SU-DHL-6 (cell line): ENCODE measurements around the gene TRDMT1.

Experiments
- H2AFZ ChIP-seq: fragments of 200-600 bp; sonication (generic); 2 replicates; pipeline ENCODE4 v1.6.1; 2014; ENCODE audit warnings: low read depth, mild to moderate bottlenecking, moderate library complexity, mixed read lengths, antibody characterized with exemption, low read length; ENCODE audit not compliant: severe bottlenecking
- H3F3A ChIP-seq: fragments of 200-600 bp; shearing (Covaris generic); 2 replicates; pipeline ENCODE4 v1.6.0; 2016; ENCODE audit warnings: antibody characterized with exemption, mild to moderate bottlenecking; ENCODE audit not compliant: insufficient read depth
- H3K27ac ChIP-seq: fragments of 200-600 bp; sonication (generic); 2 replicates; pipeline ENCODE4 v1.5.1; 2016; ENCODE audit warnings: low read depth, mild to moderate bottlenecking, low read length, moderate library complexity, mixed read lengths
- H3K27me3 ChIP-seq: fragments of 200-600 bp; sonication (generic), shearing (Covaris generic); 2 replicates; pipeline ENCODE4 v1.6.0; 2014; ENCODE audit warnings: mild to moderate bottlenecking, low read length
- H3K36me3 ChIP-seq: fragments of 200-600 bp; sonication (generic); 2 replicates; pipeline ENCODE4 v1.6.1; 2014; ENCODE audit warnings: mild to moderate bottlenecking, low read length, mixed read lengths
- H3K4me2 ChIP-seq: fragments of 300-600, 200-600 bp; shearing (Covaris generic), sonication (generic); 2 replicates; pipeline ENCODE4 v1.6.0; 2014; ENCODE audit warnings: low read length, low read depth, mild to moderate bottlenecking; ENCODE audit not compliant: poor library complexity, severe bottlenecking
- H3K4me3 ChIP-seq: fragments of 200-600 bp; sonication (generic); 2 replicates; pipeline ENCODE4 v1.5.1; 2014; ENCODE audit warnings: antibody characterized with exemption, low read length, mild to moderate bottlenecking, mixed read lengths; ENCODE audit not compliant: insufficient read depth, poor library complexity, severe bottlenecking
- H3K79me2 ChIP-seq: fragments of 200-600 bp; sonication (generic); 2 replicates; pipeline ENCODE4 v1.6.1; 2014; ENCODE audit warnings: mild to moderate bottlenecking, low read length, moderate library complexity; ENCODE audit not compliant: insufficient read depth
- H3K9ac ChIP-seq: fragments of 200-600 bp; sonication (generic); 2 replicates; pipeline ENCODE4 v1.7.0; 2014; ENCODE audit warnings: mild to moderate bottlenecking, low read length
- H3K9me2 ChIP-seq: fragments of 200-600 bp; sonication (generic); replicated peaks from 2 replicates; pipeline ENCODE4 v1.6.1; 2014; ENCODE audit warnings: low read length; ENCODE audit not compliant: insufficient read depth
- H3K9me3 ChIP-seq: fragments of 200-600 bp; sonication (generic); 2 replicates; pipeline ENCODE4 v1.6.1; 2014; ENCODE audit warnings: low read length, mixed read lengths; ENCODE audit not compliant: insufficient read depth
- H4K20me1 ChIP-seq: fragments of 200-600 bp; sonication (generic); 2 replicates; pipeline ENCODE4 v1.6.1; 2014; ENCODE audit warnings: low read depth, mild to moderate bottlenecking, antibody characterized with exemption, low read length, moderate library complexity, mixed read lengths
- CTCF ChIP-seq: fragments of 200-600 bp; sonication (generic); IDR thresholded peaks from one replicate; pipeline ENCODE4 v1.5.1; 2017; ENCODE audit warnings: antibody characterized with exemption, mild to moderate bottlenecking, low read length, moderate library complexity; ENCODE audit not compliant: insufficient read depth, poor library complexity, severe bottlenecking
- EZH2phosphoT487 ChIP-seq: fragments of 200-600 bp; sonication (generic), shearing (Covaris generic); conservative IDR thresholded peaks from 2 replicates; pipeline ENCODE4 v1.6.1; 2018; ENCODE audit warnings: mild to moderate bottlenecking, antibody characterized with exemption, low read length, moderate library complexity, mixed read lengths

Gene TRDMT1

GRCh38 chr10:17174626-17175025, 26.8 kb downstream of the TRDMT1 start:
- H3K27me3 ChIP-seq: no peaks in the 10 kb centered on the region
- H3K79me2 ChIP-seq: no peaks in the 10 kb centered on the region
- H3K27ac ChIP-seq: no peak overlapping the region
- H3K4me2 ChIP-seq: no peak overlapping the region
- H3K9me3 ChIP-seq: no peaks in the 10 kb centered on the region
- no peaks in the 10 kb centered on the region for H3F3A ChIP-seq
- H4K20me1 ChIP-seq: no peaks in the 10 kb centered on the region
- no peak overlapping the region for H2AFZ ChIP-seq
- TF ChIP-seq EZH2phosphoT487 (no peak), CTCF (no peak)
- no peaks in the 10 kb centered on the region for H3K36me3 ChIP-seq
- no peaks in the 10 kb centered on the region for H3K9me2 ChIP-seq
- no peak overlapping the region for H3K9ac ChIP-seq
- H3K4me3 ChIP-seq: no peak overlapping the region

GRCh38 chr10:17171141-17171641, 30.3 kb downstream of the TRDMT1 start:
- no peak overlapping the region for H3K27ac ChIP-seq
- TF ChIP-seq CTCF (no peak), EZH2phosphoT487 (no peak)

GRCh38 chr10:17169803-17170202, 31.7 kb downstream of the TRDMT1 start:
- Histone ChIP-seq H3F3A (no peaks in the 10 kb centered on the region), H3K4me2 (no peak overlapping the region)

More at GRCh38 chr10:17171141-17171641, 30.3 kb downstream of the TRDMT1 start:
- H3K9me2 ChIP-seq: no peaks in the 10 kb centered on the region
- H3K9ac ChIP-seq: no peak overlapping the region
- no peak overlapping the region for H3K4me2 ChIP-seq
- no peak overlapping the region for H3K4me3 ChIP-seq
- no peaks in the 10 kb centered on the region for H3K27me3 ChIP-seq
- H3K9me3 ChIP-seq: no peaks in the 10 kb centered on the region
- no peaks in the 10 kb centered on the region for H3K36me3 ChIP-seq
- H4K20me1 ChIP-seq: no peaks in the 10 kb centered on the region
- H3F3A ChIP-seq: no peaks in the 10 kb centered on the region
- no peaks in the 10 kb centered on the region for H3K79me2 ChIP-seq
- no peak overlapping the region for H2AFZ ChIP-seq

More at GRCh38 chr10:17169803-17170202, 31.7 kb downstream of the TRDMT1 start:
- Histone ChIP-seq H3K9ac (no peak overlapping the region), H2AFZ (no peak overlapping the region), H4K20me1 (no peaks in the 10 kb centered on the region), H3K27me3 (no peaks in the 10 kb centered on the region), H3K4me3 (no peak overlapping the region), H3K27ac (no peak overlapping the region), H3K79me2 (no peaks in the 10 kb centered on the region), H3K9me3 (no peaks in the 10 kb centered on the region), H3K36me3 (no peaks in the 10 kb centered on the region), H3K9me2 (no peaks in the 10 kb centered on the region)
- TF ChIP-seq CTCF (no peak), EZH2phosphoT487 (no peak)
